Muscle of arm (tissue), 12 donors: ENCODE results near the gene PAPPA. TPM values are rescaled to one million over a fixed set of nuclear protein-coding genes. Genes with fewer than 3 reads are reported as not detected.
A peak's percentile ranks its signal among the peaks of the same experiment; 100 is the strongest.

Experiments used
- DNase-seq: peaks from one replicate; pipeline ENCODE4 v3.0.0-alpha.2; 2013
- polyA plus RNA-seq, 12 donors: library from polyadenylated mRNA; unstranded; fragments of 120-200 nt; gene quantifications; one replicate each; pipeline ENCODE4 v1.2.1, GENCODE V29; 2013; ENCODE audit not compliant: insufficient read length in 12 of 12

The PAPPA gene
- polyA plus RNA-seq, 12 donors: 0.37 to 2.4 (median 0.83) TPM; not detected in 2

DNA sequence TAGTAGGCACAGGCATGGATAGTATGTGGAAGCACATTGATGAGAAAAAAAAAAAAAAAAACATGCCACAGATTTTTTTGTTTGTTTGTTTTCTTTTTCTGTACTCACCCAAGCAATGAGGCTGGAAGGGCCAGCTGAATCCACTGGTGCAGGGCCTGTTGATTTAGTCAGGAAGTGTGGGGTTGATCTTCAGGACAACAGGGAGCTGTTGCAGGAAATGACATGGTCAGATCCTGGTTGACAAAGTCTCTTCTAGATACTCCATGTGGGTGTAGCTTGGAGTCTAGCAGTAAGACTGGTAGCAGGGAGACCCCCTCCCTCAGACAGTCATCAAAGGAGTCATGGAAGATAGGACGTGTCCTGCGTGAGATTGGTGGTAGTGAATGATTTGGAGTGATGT, 191.8 kb downstream of the PAPPA start:
- DNase-seq: no peak

DNA sequence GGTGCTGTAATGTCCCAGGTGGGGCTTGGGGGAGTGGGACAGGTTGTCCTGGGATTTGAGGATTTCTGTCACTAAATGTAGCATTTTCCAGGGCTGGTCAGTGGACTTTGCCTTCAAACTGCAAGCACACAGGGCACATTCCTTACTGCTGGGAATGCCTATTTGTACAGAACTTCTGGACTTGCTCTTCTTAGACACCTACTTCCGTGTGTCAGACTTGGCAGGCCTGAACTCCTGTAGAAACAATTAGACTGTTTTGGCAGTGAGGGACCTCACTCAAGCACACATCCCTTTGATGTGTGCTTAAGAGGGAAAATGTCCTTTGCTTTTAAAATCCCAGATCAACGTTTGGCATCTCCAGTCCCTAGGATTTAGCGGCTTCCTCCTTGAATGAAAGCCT, 192.2 kb downstream of the PAPPA start:
- no peak for DNase-seq

DNA sequence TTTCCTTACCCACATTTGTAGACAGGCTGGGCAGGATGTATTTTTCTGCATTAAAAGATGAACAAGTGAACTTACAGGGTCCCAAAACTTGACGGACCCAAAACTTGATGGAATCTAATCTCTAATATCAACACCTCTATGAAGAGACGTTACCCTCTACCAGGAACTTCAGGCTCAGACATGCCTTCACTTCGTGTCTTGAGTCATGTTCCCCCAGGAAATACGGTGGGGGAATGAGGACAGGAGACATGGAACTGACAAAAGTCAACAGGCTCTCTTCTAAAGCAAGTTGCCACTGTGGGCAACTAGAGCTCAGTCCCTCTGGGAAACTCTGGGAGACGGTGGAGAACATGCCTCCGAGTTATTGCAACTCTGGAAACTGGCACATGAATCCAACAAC, 196.1 kb downstream of the PAPPA start:
- no peak for DNase-seq

DNA sequence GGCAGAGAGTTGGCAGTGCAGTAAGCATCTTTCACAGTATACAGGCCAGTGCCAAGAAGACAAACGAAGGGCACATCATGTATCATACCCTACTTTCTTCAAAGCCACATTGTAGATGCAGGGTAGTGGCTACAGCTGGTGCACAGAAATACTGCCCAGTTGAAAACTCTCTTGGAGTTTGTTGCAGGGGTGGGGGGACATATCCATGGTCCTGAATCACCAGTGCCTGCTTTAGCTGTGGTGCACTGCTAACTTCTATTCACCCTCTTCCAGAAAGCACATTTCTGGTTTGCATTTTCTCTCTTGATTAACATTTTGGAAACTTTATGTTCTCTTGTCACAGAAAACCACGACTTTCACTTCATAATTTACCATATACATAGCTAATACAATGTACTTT, 196.6 kb downstream of the PAPPA start:
- no peak for DNase-seq

DNA sequence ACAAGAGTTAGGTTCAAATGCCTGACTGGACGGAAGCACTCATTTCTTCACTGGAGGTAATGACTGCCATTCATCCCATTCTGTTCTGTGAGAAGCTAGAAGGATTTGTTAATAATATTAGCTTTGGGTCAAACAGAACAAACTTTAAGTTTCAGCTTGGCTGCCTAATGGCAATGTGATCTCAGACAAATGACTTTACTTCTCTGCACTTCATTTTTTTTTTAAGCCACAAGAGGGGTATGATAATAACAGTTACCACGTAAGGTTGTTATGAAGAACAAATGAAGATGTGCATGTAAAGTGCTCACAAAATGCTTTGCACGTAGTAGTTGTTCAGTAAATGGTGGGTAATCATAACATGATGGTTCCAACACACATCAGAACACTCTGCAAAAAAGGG, 199.4 kb downstream of the PAPPA start:
- no peak for DNase-seq

DNA sequence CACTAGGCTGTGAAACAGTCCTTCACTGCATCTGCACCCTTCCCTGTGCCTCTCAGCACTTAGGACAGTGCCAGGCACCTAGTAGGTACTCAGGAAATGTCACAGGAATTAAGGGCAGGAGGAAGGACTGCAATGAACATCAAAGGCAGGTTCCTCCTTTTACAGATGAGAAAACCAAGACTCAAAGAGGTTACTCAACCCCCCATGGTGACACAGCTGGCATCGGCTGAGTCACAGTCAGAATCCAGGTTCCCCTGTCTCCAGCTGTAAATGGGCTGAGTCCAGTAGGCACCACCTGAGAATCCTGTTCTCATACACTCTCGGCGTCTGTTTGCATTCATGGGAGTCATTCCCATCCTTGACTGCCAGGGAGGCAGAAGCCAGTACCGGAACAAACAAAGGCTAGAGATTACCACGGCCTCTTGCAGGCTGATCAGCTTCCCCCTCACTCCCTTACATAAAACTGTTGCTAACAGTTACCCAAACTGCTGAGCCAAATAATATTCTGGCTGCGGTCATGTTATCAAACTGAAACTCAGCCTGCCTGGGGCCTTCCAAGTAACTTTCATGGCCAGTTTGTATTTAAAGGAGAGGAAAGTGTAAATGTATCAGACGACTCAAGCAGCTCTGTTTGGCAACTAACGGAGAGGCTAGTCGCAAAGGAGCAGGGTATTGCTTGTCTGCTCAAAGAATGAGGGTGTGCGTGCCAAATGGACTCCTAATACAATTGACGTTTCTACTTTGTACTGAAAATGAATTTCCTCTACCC, 201.7 kb downstream of the PAPPA start:
- peak; percentile 79 for DNase-seq

DNA sequence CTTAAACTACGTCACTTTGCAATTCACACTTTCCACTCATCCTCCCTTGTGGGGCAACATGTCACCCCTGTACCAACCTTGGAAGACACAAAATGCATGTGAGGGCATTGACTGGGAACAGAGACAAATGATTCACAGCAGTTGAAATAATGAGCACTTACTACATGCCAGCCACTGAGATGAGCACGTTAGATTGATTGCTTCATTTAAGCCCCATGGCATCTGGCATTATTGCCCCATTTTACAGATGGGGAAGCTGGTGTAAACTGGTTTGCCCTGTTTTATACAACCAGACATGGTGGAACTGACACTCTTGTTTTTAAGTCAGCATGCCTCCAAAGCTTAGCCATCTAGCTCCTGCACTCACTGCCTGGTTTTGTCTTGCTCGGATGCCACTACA, 204.7 kb downstream of the PAPPA start:
- DNase-seq: no peak

DNA sequence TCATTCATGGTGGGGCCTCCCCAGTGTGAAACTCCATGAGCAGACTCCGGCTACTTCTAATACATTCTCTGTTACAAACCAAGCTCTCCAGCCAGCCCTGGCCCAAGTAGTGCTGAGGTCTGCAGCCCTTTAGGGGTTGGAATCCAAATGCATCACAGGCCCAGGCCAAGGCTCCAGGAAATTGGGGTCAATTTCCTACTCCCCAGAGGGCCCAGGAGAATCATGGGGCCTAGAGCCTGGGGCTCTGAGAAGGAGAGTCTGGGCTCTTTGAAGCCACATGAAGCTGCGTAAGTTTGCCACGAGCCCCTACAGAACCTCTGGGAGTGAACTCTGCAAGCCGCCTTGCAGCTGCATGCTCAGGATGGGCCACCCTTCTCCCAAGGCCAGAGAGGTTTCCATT, 206.4 kb downstream of the PAPPA start:
- peak; percentile 17 for DNase-seq

DNA sequence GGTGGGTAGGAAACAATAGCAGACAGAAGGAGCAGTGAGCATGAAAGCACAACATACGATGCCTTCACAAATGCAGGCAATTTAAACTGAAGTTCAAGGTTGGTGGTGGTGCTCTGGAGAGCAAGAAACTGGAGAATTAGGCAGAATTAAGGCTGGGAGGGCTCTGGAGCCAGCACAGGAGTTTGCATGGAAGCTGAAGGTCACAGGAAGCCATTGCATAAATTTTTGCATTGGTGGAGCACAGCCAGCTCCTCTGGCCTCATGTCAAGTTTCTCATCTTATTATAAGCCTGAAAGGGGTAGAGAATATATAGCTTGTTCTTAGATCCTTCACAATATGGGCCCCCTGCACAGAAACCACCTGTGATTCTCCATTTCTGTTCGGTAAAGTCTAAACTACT, 207.4 kb downstream of the PAPPA start:
- no peak for DNase-seq

DNA sequence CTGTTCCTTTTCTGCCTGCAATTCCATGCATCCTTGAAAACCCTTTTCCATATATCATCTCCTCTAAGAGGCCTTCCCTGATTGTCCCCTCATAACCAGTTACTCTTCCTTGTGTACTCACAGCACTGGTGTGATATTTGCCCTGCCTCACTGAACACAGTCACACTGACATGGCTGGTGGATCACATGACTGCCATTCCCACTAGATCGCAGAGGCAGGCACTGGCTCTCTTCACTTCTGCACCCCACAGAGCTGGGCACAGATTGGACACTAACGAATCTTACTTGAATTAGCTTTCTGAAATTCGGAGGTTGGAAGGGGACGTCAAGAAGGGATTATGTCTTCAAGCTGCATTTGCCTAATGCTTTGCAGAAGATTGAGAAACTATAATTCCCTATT, 208.0 kb downstream of the PAPPA start:
- DNase-seq: no peak

DNA sequence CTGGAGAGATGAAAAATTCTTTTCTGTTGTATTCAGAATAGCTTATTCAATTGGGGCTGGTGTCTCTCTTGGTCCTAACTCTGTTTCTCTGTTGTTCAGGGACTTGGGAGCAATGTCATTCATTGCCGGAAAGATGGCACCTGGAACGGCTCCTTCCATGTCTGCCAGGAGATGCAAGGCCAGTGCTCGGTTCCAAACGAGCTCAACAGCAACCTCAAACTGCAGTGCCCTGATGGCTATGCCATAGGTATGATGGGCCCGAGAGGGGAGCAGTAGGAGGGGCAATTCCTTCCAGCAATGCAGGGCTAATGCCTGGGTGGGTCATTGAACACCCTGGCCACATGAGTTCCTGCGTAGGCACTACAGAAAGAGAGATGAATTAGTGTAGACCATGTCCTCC, 208.9 kb downstream of the PAPPA start:
- no peak for DNase-seq

DNA sequence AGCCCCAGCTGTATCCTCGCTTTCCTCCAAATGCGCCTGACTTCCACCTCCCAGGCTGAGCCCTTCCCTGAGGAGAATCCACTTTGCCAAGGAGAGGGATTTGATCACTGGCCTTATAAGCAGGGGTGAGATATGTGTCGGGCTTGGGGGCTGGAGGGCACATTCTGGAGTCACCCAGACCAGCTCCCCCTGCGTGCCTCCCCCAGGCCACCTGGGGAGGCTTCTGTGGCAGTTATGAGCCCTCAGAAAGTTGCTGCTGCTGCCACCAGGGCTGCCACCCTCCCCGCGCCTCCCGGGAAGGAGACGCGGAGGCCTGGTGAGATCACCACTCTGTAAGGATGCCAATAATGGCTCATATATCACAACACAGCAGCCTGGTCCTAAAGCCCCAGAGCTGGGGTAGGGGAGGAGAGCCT, 211.5 kb downstream of the PAPPA start:
- DNase-seq: peak; percentile 76

DNA sequence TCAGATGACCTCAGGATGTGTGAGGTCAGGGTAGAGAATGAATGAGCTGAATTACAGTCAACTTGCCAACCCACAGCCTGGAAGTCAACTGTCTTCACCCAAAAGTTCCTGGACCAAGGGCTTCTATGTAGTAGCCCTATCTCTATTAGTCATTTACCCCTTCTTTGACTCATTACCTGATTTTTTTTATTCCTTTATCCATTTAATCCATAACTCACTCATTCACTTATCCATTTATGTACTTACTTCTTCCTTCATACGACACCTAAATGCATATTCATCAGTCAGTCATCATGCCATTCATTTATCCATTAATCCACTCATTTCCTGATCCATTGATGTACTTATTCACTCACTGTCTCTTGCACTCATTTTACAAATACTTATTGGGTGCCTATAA, 212.7 kb downstream of the PAPPA start:
- DNase-seq: no peak

DNA sequence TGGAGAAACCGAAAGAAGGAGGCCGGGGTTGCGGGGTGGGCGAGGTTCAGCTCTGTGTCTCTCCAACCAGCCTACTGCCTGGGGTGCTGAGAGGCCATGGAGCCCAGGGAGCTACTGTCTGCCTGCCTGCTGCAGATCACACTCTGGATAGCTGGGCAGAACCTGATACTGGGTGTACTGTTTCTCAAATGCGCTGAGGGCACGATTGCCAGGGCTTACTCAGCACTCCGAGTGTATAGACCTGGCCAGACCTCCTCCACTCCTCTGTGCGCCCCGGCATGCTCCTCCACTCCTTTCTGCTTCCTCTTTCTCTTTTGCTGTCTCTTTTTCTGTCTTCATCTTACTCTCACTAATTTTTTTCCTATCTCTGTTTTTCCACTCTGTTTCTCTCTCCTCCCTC, 215.1 kb downstream of the PAPPA start:
- no peak for DNase-seq

DNA sequence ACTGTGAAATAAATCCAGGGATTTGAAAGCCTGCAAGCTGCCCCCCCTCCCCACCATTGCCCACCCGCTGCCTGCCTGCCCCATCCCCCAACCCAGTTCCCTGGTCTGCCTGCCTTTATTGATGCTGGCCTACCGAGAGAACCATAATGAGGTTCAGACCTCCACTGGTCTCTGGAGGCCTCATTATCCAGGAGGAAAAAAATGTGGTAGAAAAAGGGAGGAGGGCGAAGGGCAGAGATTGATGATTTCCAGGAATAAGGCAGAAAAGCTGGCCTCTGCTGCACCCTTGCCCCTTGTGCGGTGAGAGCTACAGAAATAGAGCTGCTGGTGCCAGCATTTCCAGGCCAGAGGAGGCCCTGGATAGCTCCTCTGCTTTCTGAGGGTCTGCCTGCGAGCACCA, 216.1 kb downstream of the PAPPA start:
- no peak for DNase-seq

DNA sequence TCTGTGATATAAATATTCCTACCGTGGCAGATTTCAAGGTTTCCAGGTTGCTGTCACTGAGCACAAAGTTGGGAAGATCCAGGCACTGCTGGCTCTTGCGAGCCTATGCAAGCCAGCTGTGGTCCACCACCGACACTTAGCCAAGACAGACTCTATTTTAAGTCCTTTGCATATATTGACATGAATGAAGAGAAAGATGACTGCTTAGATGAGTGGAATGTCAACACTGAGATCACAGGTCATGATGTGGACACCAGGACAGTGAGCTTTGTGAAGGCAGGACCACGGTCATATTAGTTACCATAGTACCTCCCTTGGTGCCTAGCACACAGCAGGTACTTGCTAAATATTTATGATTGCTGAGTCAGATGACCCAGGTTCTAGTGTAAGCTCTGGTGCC, 217.0 kb downstream of the PAPPA start:
- no peak for DNase-seq

DNA sequence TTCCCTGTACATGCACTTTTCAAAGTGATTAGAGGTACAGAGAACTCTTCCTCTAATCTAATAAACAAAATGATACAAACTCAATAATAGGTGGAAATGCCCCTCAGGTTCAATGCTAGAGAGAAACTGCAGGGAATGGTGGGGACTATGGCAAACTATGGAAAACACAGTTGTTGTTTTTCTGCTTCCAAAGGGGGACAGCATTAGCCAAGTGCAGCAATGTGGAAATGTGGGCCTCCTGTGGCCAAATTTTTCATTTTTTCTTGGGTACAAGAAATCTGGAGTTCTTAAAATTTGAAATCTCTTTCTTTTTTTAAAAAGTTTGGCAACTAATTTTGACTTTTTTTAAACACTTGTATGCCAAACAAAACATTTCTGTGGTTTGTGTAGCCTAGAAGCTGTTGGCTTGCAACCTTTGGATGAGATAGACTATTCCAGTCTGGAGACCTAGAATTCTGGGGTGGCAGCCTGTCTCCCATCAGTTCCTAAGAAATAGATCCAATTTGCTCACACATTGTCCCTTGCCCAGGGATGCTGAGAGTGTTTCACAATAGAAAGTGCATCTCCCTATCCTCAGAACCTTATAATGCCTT, 218.6 kb downstream of the PAPPA start:
- DNase-seq: no peak

DNA sequence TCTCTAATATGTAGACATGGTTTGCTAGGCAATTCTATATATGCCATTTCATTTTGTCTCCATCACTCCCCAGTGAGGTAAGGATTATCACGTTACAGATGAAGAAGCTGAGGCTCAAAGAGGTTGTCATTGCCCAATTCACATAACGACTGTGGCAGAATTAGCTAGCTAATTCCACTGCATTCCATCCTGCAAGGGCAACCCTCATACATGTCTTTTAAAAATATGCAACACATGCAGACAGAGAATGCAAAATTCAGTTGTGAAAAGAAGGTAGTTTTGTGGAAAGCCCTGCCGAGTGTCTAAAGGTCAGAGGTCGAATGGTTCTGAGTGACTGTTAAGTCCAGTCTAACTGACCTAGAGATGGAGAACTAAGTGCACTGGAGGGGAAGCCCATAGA, 219.2 kb downstream of the PAPPA start:
- no peak for DNase-seq

DNA sequence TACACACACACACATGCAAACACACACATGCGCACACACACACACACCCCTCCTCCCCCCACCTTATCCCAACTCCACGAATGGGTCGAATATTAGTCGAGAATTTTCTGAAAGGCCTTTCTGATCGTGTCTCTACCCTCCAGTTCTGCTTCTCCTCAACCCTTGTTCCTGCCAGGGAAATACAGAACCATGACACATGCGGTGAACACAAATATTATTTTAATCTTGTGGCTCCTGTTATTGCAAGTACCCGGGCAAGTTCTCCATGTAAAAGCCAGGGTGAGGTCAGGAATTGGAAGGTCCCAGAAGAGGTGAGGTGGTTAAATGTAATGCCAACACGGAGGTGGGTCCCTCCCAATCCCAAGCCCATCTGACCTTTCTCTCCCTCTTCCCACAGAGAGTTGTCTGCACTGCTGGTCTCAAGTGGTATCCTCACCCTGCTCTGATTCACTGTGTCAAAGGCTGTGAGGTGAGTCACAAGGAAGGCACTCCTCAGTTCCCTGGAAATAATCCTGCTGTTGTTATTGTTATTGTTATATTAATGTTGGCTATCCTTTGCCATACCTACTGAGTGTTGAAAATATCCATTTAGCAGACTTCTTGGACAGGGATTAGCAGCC, 223.7 kb downstream of the PAPPA start:
- DNase-seq: no peak

DNA sequence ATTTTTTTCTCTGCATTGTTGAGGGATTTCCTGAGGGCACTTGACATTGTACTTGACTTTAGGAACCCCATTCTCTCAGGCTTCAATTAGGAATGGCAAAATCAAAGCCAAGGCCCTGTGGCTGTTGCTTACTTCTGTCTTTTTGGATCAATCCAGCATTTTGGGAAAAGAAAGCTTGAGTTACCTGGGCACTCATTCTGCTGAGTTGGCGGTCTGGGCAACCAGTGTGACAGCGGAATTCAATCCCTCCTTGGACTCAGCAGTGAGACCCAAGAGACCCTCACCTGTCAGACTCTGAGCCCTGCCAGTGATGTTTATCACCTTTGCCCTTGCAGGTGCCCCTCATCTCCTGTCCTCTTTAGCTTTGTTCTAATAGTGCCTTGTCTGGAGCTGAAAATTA, 225.3 kb downstream of the PAPPA start:
- DNase-seq: no peak

DNA sequence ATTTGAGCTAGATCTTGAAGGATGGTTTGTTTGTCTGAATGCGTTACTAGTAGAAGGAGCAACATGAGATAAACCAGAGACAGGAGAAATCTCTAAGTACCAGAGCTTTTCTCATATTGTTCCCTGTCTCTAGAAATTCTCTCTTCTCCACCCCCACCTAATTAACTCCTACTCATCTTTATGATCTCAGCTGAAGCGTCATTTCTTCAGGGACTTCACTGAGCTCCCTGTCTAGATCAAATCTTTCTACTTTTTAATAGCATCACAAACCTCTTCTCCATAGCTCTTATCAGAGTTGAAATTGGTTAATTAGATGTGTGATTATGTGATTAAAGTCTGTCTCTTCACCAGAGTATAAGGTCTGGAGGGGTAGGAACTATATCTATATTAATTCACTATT, 226.2 kb downstream of the PAPPA start:
- DNase-seq: no peak

DNA sequence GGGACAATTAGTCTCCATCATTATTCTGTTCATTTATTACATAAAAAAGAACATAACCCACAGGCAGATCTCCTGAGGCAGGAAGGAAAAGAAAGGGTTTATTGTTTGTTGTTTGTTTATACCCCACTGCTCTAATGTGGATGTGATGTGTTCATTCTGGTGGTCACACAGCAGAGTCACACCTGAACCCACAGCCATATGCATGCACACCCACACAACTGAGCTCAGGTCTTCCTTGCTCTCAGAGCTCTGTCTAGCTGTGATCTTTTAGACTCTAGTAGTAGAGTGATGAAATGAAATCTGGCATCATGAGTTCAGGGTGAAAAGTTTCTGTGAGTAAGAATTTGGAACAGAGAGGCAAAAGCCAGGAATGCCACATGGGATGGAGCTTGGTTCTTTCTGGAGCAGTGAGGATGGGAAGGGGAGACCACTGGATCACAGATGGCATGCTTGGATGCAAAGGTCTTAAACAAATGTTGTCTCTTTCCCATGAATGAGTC, 227.0 kb downstream of the PAPPA start:
- DNase-seq: no peak

DNA sequence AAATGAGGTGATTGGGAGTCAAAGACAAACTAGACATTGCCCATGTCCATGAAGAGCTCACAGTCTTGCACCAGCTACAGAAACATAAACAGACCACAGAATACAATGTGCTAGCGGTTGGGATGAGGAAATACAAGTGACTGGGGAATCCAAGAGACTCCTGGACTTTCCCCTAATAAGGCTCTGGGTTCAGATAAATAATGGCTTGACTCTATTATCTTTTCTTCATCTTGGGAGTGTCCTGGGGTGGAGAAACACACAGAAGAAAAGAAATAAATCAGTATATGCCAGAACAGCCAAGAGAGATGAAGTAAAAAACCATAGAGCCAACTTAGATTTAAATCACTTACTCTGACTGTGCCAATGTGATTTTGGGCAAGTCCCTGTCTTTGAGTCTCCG, 227.8 kb downstream of the PAPPA start:
- DNase-seq: no peak
